GM23248 (cell line): ENCODE data around the gene CFAP100.

ENCODE experiments used
- EZH2 ChIP-seq: fragments of 200-600 bp; sonication (generic); IDR thresholded peaks from 2 replicates; pipeline ENCODE4 v1.6.1; 2018; ENCODE audit warnings: antibody characterized with exemption, mild to moderate bottlenecking; ENCODE audit not compliant: insufficient read depth, poor library complexity, severe bottlenecking
- EZH2phosphoT487 ChIP-seq: fragments of 200-600 bp; sonication (generic); IDR thresholded peaks from 2 replicates; pipeline ENCODE4 v1.6.1; 2018; ENCODE audit warnings: antibody characterized with exemption, moderate library complexity, mild to moderate bottlenecking, low read depth; ENCODE audit not compliant: insufficient read depth

GRCh38 chr3:126394977-126395321 is 240 bp downstream of the CFAP100 start:
- TF ChIP-seq EZH2 (no peak), EZH2phosphoT487 (no peak)
